HL-60 (cell line): ENCODE measurements around the gene ANKFN1.

Experiments
- GABPA ChIP-seq: IDR thresholded peaks from 2 replicates; pipeline ENCODE4 v1.6.1; 2012; ENCODE audit warnings: low read depth
- TF ChIP-seq, protein P1 (sequence below): IDR thresholded peaks from one replicate; pipeline ENCODE4 v1.5.1; 2011; ENCODE audit warnings: low read length, control low read depth, inconsistent platforms; ENCODE audit not compliant: insufficient read depth
- TF ChIP-seq, protein P2 (sequence below): IDR thresholded peaks from 2 replicates; pipeline ENCODE4 v1.6.1; 2012; ENCODE audit warnings: low read depth; ENCODE audit not compliant: insufficient replicate concordance

DNA sequence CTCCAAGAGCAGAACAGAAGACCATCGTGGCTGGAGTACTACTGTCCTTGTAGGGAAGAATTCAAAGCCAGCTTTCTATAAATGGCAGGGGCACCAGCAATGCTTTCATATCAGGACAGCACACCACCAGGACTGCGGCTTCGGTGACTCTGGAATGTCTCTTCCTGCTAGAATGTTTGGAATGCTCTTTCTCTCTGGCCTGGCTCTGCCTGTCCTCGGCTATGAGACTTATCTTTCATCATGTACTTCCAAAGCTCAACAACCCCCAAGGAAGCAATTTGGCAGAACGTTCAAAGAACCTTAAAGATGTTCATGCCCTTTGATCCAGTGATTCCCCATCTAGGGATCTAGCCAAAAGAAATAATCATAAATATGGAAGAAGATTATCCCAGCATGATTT, 387.6 kb downstream of the ANKFN1 start:
- TF ChIP-seq, protein P1, sequence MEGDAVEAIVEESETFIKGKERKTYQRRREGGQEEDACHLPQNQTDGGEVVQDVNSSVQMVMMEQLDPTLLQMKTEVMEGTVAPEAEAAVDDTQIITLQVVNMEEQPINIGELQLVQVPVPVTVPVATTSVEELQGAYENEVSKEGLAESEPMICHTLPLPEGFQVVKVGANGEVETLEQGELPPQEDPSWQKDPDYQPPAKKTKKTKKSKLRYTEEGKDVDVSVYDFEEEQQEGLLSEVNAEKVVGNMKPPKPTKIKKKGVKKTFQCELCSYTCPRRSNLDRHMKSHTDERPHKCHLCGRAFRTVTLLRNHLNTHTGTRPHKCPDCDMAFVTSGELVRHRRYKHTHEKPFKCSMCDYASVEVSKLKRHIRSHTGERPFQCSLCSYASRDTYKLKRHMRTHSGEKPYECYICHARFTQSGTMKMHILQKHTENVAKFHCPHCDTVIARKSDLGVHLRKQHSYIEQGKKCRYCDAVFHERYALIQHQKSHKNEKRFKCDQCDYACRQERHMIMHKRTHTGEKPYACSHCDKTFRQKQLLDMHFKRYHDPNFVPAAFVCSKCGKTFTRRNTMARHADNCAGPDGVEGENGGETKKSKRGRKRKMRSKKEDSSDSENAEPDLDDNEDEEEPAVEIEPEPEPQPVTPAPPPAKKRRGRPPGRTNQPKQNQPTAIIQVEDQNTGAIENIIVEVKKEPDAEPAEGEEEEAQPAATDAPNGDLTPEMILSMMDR: no peak
- no peak for TF ChIP-seq GABPA
- TF ChIP-seq, protein P2, sequence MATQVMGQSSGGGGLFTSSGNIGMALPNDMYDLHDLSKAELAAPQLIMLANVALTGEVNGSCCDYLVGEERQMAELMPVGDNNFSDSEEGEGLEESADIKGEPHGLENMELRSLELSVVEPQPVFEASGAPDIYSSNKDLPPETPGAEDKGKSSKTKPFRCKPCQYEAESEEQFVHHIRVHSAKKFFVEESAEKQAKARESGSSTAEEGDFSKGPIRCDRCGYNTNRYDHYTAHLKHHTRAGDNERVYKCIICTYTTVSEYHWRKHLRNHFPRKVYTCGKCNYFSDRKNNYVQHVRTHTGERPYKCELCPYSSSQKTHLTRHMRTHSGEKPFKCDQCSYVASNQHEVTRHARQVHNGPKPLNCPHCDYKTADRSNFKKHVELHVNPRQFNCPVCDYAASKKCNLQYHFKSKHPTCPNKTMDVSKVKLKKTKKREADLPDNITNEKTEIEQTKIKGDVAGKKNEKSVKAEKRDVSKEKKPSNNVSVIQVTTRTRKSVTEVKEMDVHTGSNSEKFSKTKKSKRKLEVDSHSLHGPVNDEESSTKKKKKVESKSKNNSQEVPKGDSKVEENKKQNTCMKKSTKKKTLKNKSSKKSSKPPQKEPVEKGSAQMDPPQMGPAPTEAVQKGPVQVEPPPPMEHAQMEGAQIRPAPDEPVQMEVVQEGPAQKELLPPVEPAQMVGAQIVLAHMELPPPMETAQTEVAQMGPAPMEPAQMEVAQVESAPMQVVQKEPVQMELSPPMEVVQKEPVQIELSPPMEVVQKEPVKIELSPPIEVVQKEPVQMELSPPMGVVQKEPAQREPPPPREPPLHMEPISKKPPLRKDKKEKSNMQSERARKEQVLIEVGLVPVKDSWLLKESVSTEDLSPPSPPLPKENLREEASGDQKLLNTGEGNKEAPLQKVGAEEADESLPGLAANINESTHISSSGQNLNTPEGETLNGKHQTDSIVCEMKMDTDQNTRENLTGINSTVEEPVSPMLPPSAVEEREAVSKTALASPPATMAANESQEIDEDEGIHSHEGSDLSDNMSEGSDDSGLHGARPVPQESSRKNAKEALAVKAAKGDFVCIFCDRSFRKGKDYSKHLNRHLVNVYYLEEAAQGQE: no peak
